HG03196 (cell line): ENCODE results near the gene CHKB.

Experiments used
- ATAC-seq: cut with Tn5 transposase; IDR thresholded peaks from one replicate; pipeline ENCODE4 v1.9.1; 2021; ENCODE audit not compliant: unreplicated experiment

Gene CHKB

GRCh38 chr22:50531962-50532674 lies 50.5 kb downstream of the CHKB start:
- ATAC-seq: no peak

GRCh38 chr22:50531546-50531961 lies 51.1 kb downstream of the CHKB start:
- ATAC-seq: no peak

- no peak for ATAC-seq
Observed at GRCh38 chr22:50530877-50531545, 51.6 kb downstream of the CHKB start.

- ATAC-seq: no peak
Observed at GRCh38 chr22:50530580-50530876, 52.1 kb downstream of the CHKB start.

- no peak for ATAC-seq
Observed at GRCh38 chr22:50529897-50530579, 52.6 kb downstream of the CHKB start, which contains the start of gene TYMP. Gene TYMP (minus strand): TSS chr22:50530012. CDS start chr22:50529709, 303 bp downstream.

GRCh38 chr22:50529416-50529896 lies 53.2 kb downstream of the CHKB start:
- no peak for ATAC-seq
